Thoracic aorta (tissue), 2 donors: ENCODE measurements around the gene BAG1. TPM values are rescaled to one million over a fixed set of nuclear protein-coding genes. Genes with fewer than 3 reads are reported as not detected.

Experiments
- ATAC-seq: fragments of 150-250 bp; one replicate; pipeline ENCODE4 v1.8.0; 2017; ENCODE audit warnings: low read depth; ENCODE audit not compliant: insufficient number of reproducible peaks, low FRiP score
- DNase-seq: peaks from one replicate; pipeline ENCODE4 v3.0.0-alpha.2; 2020; ENCODE audit warnings: low spot score
- H3K27ac ChIP-seq, 2 donors: fragments of 200-600 bp; sonication (generic); 1 replicate in 1 of 2; 2 replicates in 1 of 2; pipeline ENCODE4 v1.5.1; 2016; ENCODE audit warnings: mild to moderate bottlenecking in 2 of 2, moderate library complexity in 2 of 2
- H3K27me3 ChIP-seq: fragments of 200-600 bp; sonication (generic); replicated peaks from 2 replicates; pipeline ENCODE4 v1.6.0; 2016; ENCODE audit warnings: mild to moderate bottlenecking; ENCODE audit not compliant: insufficient read depth
- H3K36me3 ChIP-seq: fragments of 200-600 bp; sonication (generic); one replicate; pipeline ENCODE4 v1.5.1; 2016
- H3K4me1 ChIP-seq, 2 donors: fragments of 200-600 bp; sonication (generic); 1 replicate in 1 of 2; 2 replicates in 1 of 2; pipeline versions ENCODE4 v1.5.1 to v1.6.0; 2016; ENCODE audit warnings: low read depth in 2 of 2, mild to moderate bottlenecking in 1 of 2; ENCODE audit not compliant: control insufficient read depth in 1 of 2
- H3K4me3 ChIP-seq: fragments of 200-600 bp; sonication (generic); 2 replicates; pipeline ENCODE4 v1.5.1; 2016; ENCODE audit warnings: mild to moderate bottlenecking
- H3K9me3 ChIP-seq: fragments of 200-600 bp; sonication (generic); 2 replicates; pipeline ENCODE4 v1.5.1; 2016
- CTCF ChIP-seq: fragments of 200-600 bp; sonication (generic); IDR thresholded peaks from one replicate; pipeline ENCODE4 v1.5.1; 2019; ENCODE audit warnings: antibody characterized with exemption
- total RNA-seq, 2 donors: library from RNA; depleted of rRNA; stranded (reverse); fragments of >200 nt; gene quantifications; one replicate each; pipeline versions ENCODE4 v1.1.0 to v1.2.3, GENCODE V29; 2016

Gene BAG1
- total RNA-seq, 2 donors from 2014 or later = 30.6 to 40.5 TPM

GRCh38 chr9:33246269-33246860 lies 18.1 kb downstream of the BAG1 start:
- no peaks in the 10 kb centered on the region for H3K9me3 ChIP-seq
- no peak for TF ChIP-seq CTCF
- no peaks in the 10 kb centered on the region for H3K4me1 ChIP-seq
- no peak for ATAC-seq
- H3K27ac ChIP-seq = no peak overlapping the region
- no peaks in the 10 kb centered on the region for H3K36me3 ChIP-seq
- no peak overlapping the region for H3K4me3 ChIP-seq
- no peaks in the 10 kb centered on the region for H3K27me3 ChIP-seq
- no peak for DNase-seq

- Histone ChIP-seq H3K4me1 (no peaks in the 10 kb centered on the region), H3K36me3 (no peaks in the 10 kb centered on the region), H3K4me3 (no peak overlapping the region), H3K27me3 (no peaks in the 10 kb centered on the region), H3K9me3 (no peaks in the 10 kb centered on the region), H3K27ac (no peak overlapping the region)
- ATAC-seq = no peak
- DNase-seq = no peak
- TF ChIP-seq CTCF = no peak
Measured at GRCh38 chr9:33245341-33245740, 19.2 kb downstream of the BAG1 start.

GRCh38 chr9:33244137-33244784 lies 20.2 kb downstream of the BAG1 start:
- no peaks in the 10 kb centered on the region for H3K27me3 ChIP-seq
- no peak for DNase-seq
- no peak overlapping the region for H3K27ac ChIP-seq
- no peaks in the 10 kb centered on the region for H3K36me3 ChIP-seq
- peaks cover 0 to 9% of the 10 kb centered on the region in 2 donors for H3K4me1 ChIP-seq
- TF ChIP-seq CTCF = no peak
- H3K4me3 ChIP-seq = no peak overlapping the region
- no peaks in the 10 kb centered on the region for H3K9me3 ChIP-seq
- ATAC-seq = no peak

GRCh38 chr9:33242609-33243134 lies 21.8 kb downstream of the BAG1 start:
- Histone ChIP-seq H3K36me3 (no peaks in the 10 kb centered on the region), H3K4me3 (no peak overlapping the region), H3K27me3 (no peaks in the 10 kb centered on the region), H3K4me1 (peaks cover 0 to 9% of the 10 kb centered on the region in 2 donors), H3K27ac (no peak overlapping the region), H3K9me3 (no peaks in the 10 kb centered on the region)
- DNase-seq (no peak), ATAC-seq (no peak)
- TF ChIP-seq CTCF = no peak

GRCh38 chr9:33241298-33241697 lies 23.2 kb downstream of the BAG1 start:
- no peak for TF ChIP-seq CTCF
- no peak for DNase-seq
- no peak for ATAC-seq

More at GRCh38 chr9:33241298-33241697, 23.2 kb downstream of the BAG1 start:
- Histone ChIP-seq H3K27ac (no peak overlapping the region), H3K4me1 (peaks cover 0 to 9% of the 10 kb centered on the region in 2 donors), H3K36me3 (no peaks in the 10 kb centered on the region), H3K9me3 (no peaks in the 10 kb centered on the region), H3K4me3 (no peak overlapping the region), H3K27me3 (no peaks in the 10 kb centered on the region)
